Loucy (cell line): ENCODE results near the gene GLP2R.

ENCODE experiments used
- H2AFZ ChIP-seq: fragments of 200-600 bp; sonication (generic); 2 replicates; pipeline ENCODE4 v1.6.0; 2016; ENCODE audit warnings: antibody characterized with exemption, mild to moderate bottlenecking, low read length, moderate library complexity
- H3F3A ChIP-seq: fragments of 200-600 bp; 2 replicates; pipeline ENCODE4 v1.6.0; 2016; ENCODE audit warnings: antibody characterized with exemption, low read depth, mild to moderate bottlenecking
- H3K27me3 ChIP-seq: fragments of 200-600 bp; sonication (generic); 2 replicates; pipeline ENCODE4 v1.6.1; 2014; ENCODE audit warnings: low read length, mild to moderate bottlenecking; ENCODE audit not compliant: insufficient read depth, poor library complexity, severe bottlenecking
- H3K36me3 ChIP-seq: fragments of 200-600 bp; sonication (generic); 2 replicates; pipeline ENCODE4 v1.6.1; 2016; ENCODE audit warnings: low read length; ENCODE audit not compliant: insufficient read depth
- H3K4me1 ChIP-seq: fragments of 200-600 bp; sonication (generic); 2 replicates; pipeline ENCODE4 v1.5.1; 2014; ENCODE audit warnings: low read length, mild to moderate bottlenecking; ENCODE audit not compliant: insufficient read depth, poor library complexity, severe bottlenecking
- H3K4me2 ChIP-seq: fragments of 200-600 bp; sonication (generic); 2 replicates; pipeline ENCODE4 v1.6.0; 2014; ENCODE audit warnings: antibody characterized with exemption, low read length, low read depth, mild to moderate bottlenecking; ENCODE audit not compliant: poor library complexity, severe bottlenecking
- H3K4me3 ChIP-seq: fragments of 200-600 bp; sonication (generic); 2 replicates; pipeline ENCODE4 v1.5.1; 2014; ENCODE audit warnings: low read length, mild to moderate bottlenecking, mixed read lengths; ENCODE audit not compliant: poor library complexity, severe bottlenecking
- H3K79me2 ChIP-seq: fragments of 200-600 bp; sonication (generic); 2 replicates; pipeline ENCODE4 v1.6.1; 2014; ENCODE audit warnings: low read length; ENCODE audit not compliant: insufficient read depth
- H3K9ac ChIP-seq: fragments of 200-600 bp; sonication (generic); 2 replicates; pipeline ENCODE4 v1.6.0; 2014; ENCODE audit warnings: mild to moderate bottlenecking, low read depth, low read length, moderate library complexity; ENCODE audit not compliant: poor library complexity, severe bottlenecking
- H3K9me2 ChIP-seq: fragments of 200-600 bp; sonication (generic); replicated peaks from 2 replicates; pipeline ENCODE4 v1.6.1; 2016; ENCODE audit warnings: low read depth, low read length, mixed read lengths
- H3K9me3 ChIP-seq: fragments of 200-600 bp; sonication (generic); 2 replicates; pipeline ENCODE4 v1.6.1; 2014; ENCODE audit warnings: mild to moderate bottlenecking, antibody characterized with exemption, low read length, low read depth; ENCODE audit not compliant: insufficient read depth
- H4K20me1 ChIP-seq: fragments of 200-600 bp; sonication (generic); 2 replicates; pipeline ENCODE4 v1.6.0; 2014; ENCODE audit warnings: antibody characterized with exemption, low read length, mild to moderate bottlenecking; ENCODE audit not compliant: insufficient read depth, poor library complexity, severe bottlenecking
- CTCF ChIP-seq: fragments of 200-600 bp; sonication (generic); conservative IDR thresholded peaks from 2 replicates; pipeline ENCODE4 v1.5.1; 2014; ENCODE audit warnings: mild to moderate bottlenecking, antibody characterized with exemption, low read length
- EZH2phosphoT487 ChIP-seq: fragments of 200-600 bp; IDR thresholded peaks from 2 replicates; pipeline ENCODE4 v1.6.1; 2018; ENCODE audit warnings: antibody characterized with exemption, mild to moderate bottlenecking, moderate library complexity, borderline replicate concordance

GLP2R gene

GRCh38 chr17:9825641-9826150 lies at the start of gene GLP2R:
Gene GLP2R, plus strand, starts transcription at chr17:9825924. Its CDS starts 140 bp downstream, at chr17:9826064.
- no peaks in the 10 kb centered on the region for H3K4me1 ChIP-seq
- H3K9ac ChIP-seq = no peak within 1 kb of the TSS
- no peak within 1 kb of the TSS for H3K4me2 ChIP-seq
- H3K27me3 ChIP-seq = no peaks in the 10 kb centered on the region
- no peak for TF ChIP-seq EZH2phosphoT487
- TF ChIP-seq CTCF = no peak
- no peak within 1 kb of the TSS for H3K4me3 ChIP-seq
- H4K20me1 ChIP-seq = no peaks in the 10 kb centered on the region
- no peaks in the 10 kb centered on the region for H3K9me2 ChIP-seq
- no peaks in the 10 kb centered on the region for H3K36me3 ChIP-seq
- H2AFZ ChIP-seq = 0 out of 2 replicates have a peak within 1 kb of the TSS, but pooled peaks have one; percentile 17
- H3K9me3 ChIP-seq = no peaks in the 10 kb centered on the region
- no peaks in the 10 kb centered on the region for H3F3A ChIP-seq
- no peaks in the 10 kb centered on the region for H3K79me2 ChIP-seq

GRCh38 chr17:9776911-9777310 lies 48.8 kb upstream of the GLP2R start:
- Histone ChIP-seq H3K4me1 (no peaks in the 10 kb centered on the region), H2AFZ (no peak overlapping the region), H3K4me3 (no peak overlapping the region), H3K9ac (no peak overlapping the region), H3K4me2 (no peak overlapping the region), H3K9me3 (no peaks in the 10 kb centered on the region), H3F3A (no peaks in the 10 kb centered on the region), H3K36me3 (no peaks in the 10 kb centered on the region), H3K27me3 (no peaks in the 10 kb centered on the region), H3K9me2 (no peaks in the 10 kb centered on the region), H3K79me2 (no peaks in the 10 kb centered on the region), H4K20me1 (no peaks in the 10 kb centered on the region)
- TF ChIP-seq CTCF (no peak), EZH2phosphoT487 (no peak)

- Histone ChIP-seq H3K79me2 (no peaks in the 10 kb centered on the region), H4K20me1 (no peaks in the 10 kb centered on the region)
These were observed 45.2 kb upstream of the GLP2R start for GRCh38 chr17:9780552-9780951.

More at GRCh38 chr17:9780552-9780951, 45.2 kb upstream of the GLP2R start:
- H3K9ac ChIP-seq = no peak overlapping the region
- H3K36me3 ChIP-seq = no peaks in the 10 kb centered on the region
- H3F3A ChIP-seq = no peaks in the 10 kb centered on the region
- H3K9me3 ChIP-seq = no peaks in the 10 kb centered on the region
- TF ChIP-seq EZH2phosphoT487 = no peak
- TF ChIP-seq CTCF = no peak
- no peaks in the 10 kb centered on the region for H3K9me2 ChIP-seq
- no peak overlapping the region for H3K4me2 ChIP-seq
- H2AFZ ChIP-seq = no peak overlapping the region
- no peaks in the 10 kb centered on the region for H3K4me1 ChIP-seq
- no peaks in the 10 kb centered on the region for H3K27me3 ChIP-seq
- no peak overlapping the region for H3K4me3 ChIP-seq
